Sigmoid colon (tissue), 4 donors: Measurements from ENCODE around the gene ITM2C.

ENCODE experiments used
- CTCF ChIP-seq, 4 experiments: fragments of 450-650 bp in 3 of 4; fragments of 200-600 bp in 1 of 4; IDR thresholded peaks; one replicate each; pipeline ENCODE4 v1.5.1; 2016 to 2019; ENCODE audit warnings: antibody characterized with exemption in 4 of 4, mild to moderate bottlenecking in 3 of 4, moderate library complexity in 2 of 4
- EP300 ChIP-seq, 4 donors: sonication (generic); formaldehyde crosslinking; IDR thresholded peaks; one replicate each; pipeline ENCODE4 v1.6.1; 2017; ENCODE audit warnings: antibody characterized with exemption in 4 of 4
- POLR2A ChIP-seq, 2 donors: fragments of 450-650 bp; IDR thresholded peaks; one replicate each; pipeline ENCODE4 v1.6.1; 2016; ENCODE audit warnings: antibody characterized with exemption in 2 of 2, mild to moderate bottlenecking in 2 of 2, moderate library complexity in 2 of 2
- POLR2AphosphoS5 ChIP-seq, 4 donors: sonication (generic); formaldehyde crosslinking; IDR thresholded peaks; one replicate each; pipeline ENCODE4 v1.6.1; 2017; ENCODE audit warnings: antibody characterized with exemption in 4 of 4

GRCh38 chr2:230886206-230886605, 21.5 kb downstream of the ITM2C start:
- no peak for TF ChIP-seq CTCF (IDR thresholded peaks at IDR 0.05)
- no peak for TF ChIP-seq POLR2A (IDR thresholded peaks at IDR 0.05)
- TF ChIP-seq POLR2AphosphoS5 (IDR thresholded peaks at IDR 0.05): no peak
- no peak for TF ChIP-seq EP300 (IDR thresholded peaks at IDR 0.05)
